22Rv1 (cell line): Measurements from ENCODE around the gene TK2.

Source experiments
- ZFX ChIP-seq: fragments of 450-650 bp; IDR thresholded peaks from 2 replicates; pipeline ENCODE4 v1.6.1; 2017; ENCODE audit warnings: antibody characterized with exemption, borderline replicate concordance
- TF ChIP-seq, protein P1 (sequence below): fragments of 450-650 bp; IDR thresholded peaks from 2 replicates; pipeline ENCODE4 v1.5.1; 2017; ENCODE audit warnings: mild to moderate bottlenecking

DNA sequence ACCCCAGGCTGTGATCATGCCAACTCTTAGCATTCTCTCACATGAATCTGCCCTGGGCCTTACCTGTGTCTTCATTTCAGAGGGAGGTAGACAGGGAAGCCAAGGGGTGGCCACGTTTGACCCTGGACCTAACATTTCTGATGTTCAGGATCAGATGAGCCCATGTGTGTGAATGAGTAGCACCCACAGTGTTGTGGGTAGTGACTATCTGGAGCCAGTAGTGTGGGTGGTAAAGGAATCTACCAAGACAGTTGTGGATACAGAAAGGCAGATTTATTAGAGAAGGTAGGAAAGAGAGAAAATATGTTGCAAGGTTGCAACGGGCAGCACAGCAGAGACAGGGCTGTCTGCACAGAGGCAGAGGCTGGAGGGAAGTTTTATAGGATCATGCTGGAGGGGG, 60.5 kb downstream of the TK2 start:
- TF ChIP-seq, protein P1, sequence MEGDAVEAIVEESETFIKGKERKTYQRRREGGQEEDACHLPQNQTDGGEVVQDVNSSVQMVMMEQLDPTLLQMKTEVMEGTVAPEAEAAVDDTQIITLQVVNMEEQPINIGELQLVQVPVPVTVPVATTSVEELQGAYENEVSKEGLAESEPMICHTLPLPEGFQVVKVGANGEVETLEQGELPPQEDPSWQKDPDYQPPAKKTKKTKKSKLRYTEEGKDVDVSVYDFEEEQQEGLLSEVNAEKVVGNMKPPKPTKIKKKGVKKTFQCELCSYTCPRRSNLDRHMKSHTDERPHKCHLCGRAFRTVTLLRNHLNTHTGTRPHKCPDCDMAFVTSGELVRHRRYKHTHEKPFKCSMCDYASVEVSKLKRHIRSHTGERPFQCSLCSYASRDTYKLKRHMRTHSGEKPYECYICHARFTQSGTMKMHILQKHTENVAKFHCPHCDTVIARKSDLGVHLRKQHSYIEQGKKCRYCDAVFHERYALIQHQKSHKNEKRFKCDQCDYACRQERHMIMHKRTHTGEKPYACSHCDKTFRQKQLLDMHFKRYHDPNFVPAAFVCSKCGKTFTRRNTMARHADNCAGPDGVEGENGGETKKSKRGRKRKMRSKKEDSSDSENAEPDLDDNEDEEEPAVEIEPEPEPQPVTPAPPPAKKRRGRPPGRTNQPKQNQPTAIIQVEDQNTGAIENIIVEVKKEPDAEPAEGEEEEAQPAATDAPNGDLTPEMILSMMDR = no peak
- TF ChIP-seq ZFX = no peak
